H4 (cell line): ENCODE measurements around the gene STK4. TPM values are rescaled to one million over a fixed set of nuclear protein-coding genes. Genes with fewer than 3 reads are reported as not detected.

Experiments
- DNase-seq: peaks from one replicate; pipeline ENCODE4 v3.0.0-alpha.2; 2015; ENCODE audit warnings: low spot score
- total RNA-seq: library from RNA; depleted of rRNA; stranded (reverse); fragments of >200 nt; shearing (Covaris generic); gene quantifications from 2 replicates; pipeline ENCODE4 v1.2.3, GENCODE V29; 2014

Gene STK4
- total RNA-seq, 1 experiment from 2014 or later = 14.3 TPM

GRCh38 chr20:45028424-45029136 lies 62.3 kb downstream of the STK4 start:
- DNase-seq = no peak

DNA sequence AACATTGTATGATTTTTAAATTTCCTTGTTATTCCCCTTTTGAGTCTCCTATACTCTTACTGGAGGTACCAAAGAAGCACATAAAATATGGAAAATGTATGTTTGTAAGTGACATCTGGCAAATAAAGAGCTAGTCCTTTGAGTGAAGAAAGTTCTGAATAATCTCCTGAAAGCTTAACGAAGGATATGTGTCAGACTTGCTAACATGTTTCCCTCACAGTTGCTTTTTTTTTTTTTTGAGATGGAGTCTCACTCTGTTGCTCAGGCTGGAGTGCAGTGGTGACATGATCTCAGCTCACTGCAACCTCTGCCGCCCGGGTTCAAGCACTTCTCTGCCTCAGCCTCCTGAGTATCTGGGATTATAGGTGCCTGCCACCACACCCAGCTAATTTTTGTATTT lies 63.6 kb downstream of the STK4 start:
- no peak for DNase-seq

- no peak for DNase-seq
Measured at GRCh38 chr20:45032276-45032675, 66.0 kb downstream of the STK4 start.

DNA sequence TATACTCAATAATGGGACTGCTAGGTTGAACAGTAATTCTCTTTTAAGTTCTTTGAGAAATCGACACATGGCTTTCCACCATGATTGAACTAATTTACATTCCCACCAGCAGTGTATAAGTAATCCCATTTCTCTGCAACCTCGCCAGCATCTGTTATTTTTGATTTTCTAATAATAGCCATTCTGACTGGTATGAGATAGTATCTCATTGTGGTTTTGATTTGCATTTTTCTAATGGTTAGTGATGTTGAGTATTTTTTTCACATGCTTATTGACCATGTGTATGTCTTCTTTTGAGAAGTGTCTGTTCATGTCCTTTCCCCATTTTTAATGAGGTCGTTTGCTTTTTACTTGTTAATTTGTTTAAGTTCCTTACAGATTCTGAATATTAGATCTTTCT lies 66.5 kb downstream of the STK4 start:
- DNase-seq = no peak

DNA sequence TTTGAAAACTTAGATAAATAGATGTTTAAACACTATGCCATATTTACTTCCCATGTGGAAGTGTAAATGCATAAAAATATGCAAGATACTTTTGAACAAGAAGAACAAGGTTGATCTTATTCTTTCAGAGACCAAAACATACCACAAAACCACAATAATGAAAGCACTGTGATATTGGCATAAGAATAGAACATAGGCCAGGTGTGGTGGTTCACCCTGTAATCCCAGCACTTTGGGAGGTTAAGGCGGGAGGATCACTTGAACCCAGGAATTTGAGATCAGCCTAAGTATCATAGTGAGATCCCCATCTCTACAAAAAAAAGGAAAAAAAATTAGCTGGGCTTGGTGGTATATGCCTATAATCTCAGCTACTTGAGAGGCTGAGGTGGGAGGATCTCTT lies 68.1 kb downstream of the STK4 start:
- DNase-seq = no peak

DNA sequence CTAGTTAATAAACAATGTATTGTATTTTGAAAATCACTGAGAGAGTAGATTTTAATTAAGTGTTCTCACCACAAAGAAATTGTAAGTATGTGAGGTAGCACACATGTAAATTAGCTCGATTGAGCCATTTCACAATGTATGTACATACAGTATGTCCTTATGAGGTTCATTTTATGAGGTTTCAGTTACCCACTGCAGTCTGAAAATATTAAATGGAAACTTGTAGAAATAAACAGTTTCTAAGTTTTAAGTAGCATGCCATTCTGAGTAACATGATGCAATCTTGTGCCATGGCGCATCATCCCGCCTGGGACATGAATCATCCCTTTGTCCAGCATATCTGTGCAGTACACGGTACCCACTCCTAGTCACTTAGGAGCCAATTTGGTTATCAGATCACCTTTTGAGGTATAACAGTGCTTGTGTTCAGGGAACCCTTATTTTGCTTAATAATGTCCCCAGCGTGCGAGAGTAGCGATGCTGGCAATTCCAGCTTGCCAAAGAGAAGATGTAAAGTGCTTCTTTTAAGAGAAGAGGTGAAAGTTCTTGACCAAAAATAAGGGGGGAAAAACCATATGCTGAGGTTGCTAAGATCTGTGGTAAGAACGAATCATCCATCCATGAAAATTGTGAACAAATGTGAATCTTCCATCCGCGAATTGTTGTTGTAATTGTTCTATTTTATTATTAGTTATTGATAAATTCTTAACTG lies 69.9 kb downstream of the STK4 start:
- peak; percentile 68 for DNase-seq

GRCh38 chr20:45037050-45037449 lies 70.7 kb downstream of the STK4 start:
- peak; percentile 29 for DNase-seq

GRCh38 chr20:45037635-45038034 lies 71.3 kb downstream of the STK4 start:
- no peak for DNase-seq

DNA sequence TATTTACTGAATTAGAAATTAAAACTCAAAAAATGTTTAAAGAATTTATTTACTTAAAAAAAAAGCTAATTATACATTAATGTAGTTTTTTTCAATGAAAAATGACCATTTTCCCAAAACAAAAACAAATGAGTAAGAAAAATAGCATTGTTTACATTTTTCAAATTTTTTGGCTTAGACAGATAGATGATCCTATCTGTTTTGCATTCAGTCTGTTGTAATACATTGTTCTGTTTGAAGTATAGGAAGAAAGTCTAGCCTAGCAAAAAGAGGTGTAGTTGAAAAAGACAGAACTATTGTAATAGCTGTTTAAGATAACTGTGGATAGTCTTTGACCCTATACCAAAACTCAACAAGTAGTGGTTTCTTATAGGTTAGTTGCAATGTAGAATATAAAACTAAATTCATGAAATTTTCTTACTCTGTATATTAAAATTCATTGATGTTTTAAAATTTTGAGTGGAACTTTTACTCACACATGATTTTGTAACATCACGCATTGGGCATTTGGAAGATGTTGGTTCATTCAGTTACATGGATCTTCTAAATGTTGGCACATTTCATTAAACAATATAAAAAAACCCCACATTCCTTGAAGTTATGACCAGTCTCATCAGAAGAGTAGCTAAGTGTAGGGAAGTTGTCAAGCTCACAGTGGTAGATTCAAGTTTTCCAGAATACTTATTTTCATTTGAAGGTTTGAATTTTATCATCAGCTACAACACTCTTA lies 72.6 kb downstream of the STK4 start:
- no peak for DNase-seq

DNA sequence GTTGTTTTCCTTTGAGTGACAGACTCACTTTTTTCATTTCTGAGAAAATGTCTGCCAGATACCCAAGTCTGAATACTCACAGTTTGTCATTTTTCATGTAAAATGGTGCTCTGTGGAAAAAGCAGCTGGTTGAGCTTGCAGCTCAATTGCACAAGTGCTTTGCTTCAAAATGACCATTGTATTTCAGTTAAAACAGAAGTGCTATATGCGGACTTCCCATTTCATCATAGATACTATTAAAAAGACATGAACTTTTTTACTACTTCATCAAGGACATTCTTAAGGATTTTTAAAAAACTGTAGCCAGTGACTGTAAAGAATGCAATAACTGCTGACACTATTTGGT lies 73.1 kb downstream of the STK4 start:
- no peak for DNase-seq

DNA sequence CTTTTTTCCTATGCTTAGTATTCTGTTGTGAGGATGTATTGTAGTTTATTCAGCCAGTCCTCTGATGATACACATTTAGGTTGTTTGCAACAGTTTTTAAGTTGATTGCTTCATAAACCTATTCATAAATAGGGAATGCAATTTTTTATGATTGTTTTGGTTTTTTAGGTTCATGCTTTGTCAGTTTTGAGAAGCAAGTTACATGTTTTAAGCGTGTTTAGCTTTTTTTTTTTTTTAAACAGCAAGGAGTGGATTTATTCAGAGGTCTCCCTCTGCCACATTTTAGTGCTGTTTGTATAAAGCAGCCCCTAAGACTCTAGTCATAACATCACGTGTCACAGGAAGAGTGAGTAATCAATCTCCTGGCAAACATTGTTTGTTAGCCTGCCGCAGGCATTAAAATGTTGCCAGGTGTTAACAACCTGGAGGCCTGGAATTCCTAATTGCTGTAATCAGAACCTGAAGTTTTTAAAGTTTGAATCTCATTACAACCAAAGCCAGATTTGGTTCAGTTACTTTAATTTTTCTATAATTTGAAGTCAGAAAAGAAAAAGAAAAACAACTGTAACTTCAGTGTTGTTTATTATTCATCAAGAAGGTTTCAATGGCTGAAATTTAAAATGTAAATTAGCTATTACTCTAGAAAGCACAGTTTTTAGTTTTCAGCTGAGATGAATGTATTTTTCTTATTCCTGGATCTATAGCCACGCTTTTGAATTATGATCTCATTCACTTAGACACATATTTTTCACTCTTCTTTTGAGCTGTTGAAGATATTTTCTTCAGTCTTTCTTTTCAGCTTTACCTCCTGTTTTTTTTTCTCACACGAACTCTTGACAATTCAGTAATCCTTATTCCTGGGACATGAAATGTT lies 75.4 kb downstream of the STK4 start:
- DNase-seq = peak; percentile 46

- no peak for DNase-seq
Measured at GRCh38 chr20:45042978-45043377, 76.7 kb downstream of the STK4 start.

DNA sequence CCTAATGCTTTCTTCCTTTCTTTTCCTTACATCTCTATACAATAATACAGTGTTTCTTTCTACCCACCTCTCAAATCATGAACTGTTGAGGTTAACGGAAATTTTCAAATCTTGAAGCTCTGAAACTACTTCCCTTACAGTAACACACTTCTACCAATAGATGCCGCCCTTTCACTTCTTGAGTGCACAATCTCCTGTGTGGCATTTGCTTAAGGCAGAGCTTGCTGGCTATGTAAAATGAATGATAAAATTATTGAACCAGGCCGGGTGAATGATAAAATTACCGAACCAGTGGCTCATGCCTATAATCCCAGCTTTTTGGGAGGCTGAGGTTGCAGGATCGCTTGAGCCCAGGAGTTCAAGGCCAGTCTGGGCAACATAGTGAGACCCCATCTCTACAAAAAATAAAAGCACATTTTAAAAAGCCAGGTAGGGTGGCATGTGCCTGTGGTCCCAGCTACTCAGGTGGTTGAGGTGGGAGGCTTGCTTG lies 77.8 kb downstream of the STK4 start:
- peak; percentile 73 for DNase-seq

GRCh38 chr20:45044601-45045000 lies 78.3 kb downstream of the STK4 start:
- DNase-seq = no peak

DNA sequence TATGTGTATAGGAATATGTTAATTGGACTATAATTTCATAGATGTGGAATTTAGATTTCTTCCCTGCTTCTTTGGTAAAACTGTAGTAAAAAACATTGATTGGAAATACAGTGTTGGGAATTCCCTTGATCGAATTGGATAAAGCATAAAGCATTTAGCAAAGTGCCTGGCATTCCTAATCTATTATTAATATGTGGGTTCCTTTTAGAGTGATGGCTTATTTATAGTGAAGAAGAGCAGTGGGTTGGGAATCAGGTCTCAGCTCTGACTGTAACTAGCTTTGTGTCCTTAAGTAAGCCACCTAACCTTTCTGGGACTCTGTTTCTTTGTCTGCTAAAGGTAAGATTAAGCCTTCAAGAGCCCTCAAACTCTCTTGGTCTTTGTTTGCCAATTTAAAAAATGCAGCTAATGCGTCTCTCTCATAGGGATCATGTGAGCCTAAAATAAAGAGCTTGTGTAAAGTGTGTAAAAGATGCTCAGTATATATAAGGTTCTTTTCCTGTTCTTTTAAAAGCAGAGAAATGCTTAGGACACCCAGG lies 81.3 kb downstream of the STK4 start:
- DNase-seq = no peak

- DNase-seq = no peak
Measured at GRCh38 chr20:45049438-45049837, 83.1 kb downstream of the STK4 start.

DNA sequence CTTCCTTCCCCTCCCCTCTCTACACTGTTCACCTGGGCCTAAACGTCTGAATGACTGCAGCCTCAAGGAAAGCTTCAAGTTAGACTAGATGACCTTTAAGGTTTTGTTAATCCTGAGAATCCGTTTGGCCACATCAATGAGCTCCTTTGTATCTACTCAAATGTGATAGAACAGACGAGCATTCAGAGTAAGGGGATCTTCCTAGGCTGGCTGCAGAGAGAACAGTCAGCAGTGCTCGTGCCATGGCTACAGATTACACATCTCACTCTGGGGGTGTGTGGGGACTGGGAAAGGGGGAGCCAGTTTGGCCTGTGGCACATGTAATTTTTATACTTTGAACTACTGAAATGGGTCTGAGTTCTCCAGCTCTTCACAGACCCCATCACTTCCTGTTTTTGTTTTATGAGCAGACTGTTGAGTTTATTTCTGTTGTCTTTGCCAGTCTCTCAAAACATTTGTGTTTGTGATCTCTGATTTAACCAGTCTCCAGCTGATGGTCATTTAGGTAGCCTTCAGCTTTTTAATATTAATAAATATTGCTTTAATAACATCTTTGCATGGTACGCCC lies 83.7 kb downstream of the STK4 start:
- no peak for DNase-seq

DNA sequence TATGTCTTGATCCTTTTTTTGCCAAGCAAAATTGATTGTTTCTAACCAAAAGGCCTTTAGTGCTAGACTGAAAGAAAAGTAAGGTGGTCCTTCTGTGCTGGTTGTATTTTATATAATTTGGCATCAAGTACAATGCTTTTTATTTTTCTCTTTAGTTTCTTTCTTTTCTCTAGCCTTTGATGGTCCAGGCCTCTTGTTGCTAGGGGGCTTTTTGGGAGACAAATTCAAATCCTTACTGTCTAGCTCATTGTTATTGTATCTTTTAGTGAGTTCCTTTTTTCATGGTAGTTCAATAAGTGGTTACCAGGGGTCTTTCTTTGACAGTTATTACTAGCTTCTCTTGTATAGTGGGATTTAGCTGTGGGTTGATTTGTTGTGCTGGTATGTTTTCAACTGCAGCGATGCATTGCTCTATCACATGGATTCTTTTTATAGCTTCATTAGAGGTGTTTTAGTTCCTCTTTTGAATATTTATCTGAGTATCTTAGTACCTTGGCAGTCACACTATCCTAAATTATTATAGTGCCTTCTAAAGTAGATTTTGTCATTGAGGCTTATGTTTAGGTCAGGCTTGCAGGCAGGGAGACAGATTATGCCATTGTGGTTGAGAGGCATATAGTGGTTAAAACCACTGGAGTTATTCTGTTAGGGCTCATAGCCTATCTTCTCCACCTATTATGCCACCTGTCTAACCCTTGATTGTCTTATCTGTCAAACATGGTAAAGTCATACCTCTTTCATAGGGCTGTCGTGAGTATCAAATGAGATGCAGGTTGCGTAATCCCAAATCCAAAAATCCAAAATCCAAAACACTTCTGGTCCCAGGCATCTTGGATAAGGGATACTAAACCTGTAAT lies 85.1 kb downstream of the STK4 start:
- DNase-seq = no peak

DNA sequence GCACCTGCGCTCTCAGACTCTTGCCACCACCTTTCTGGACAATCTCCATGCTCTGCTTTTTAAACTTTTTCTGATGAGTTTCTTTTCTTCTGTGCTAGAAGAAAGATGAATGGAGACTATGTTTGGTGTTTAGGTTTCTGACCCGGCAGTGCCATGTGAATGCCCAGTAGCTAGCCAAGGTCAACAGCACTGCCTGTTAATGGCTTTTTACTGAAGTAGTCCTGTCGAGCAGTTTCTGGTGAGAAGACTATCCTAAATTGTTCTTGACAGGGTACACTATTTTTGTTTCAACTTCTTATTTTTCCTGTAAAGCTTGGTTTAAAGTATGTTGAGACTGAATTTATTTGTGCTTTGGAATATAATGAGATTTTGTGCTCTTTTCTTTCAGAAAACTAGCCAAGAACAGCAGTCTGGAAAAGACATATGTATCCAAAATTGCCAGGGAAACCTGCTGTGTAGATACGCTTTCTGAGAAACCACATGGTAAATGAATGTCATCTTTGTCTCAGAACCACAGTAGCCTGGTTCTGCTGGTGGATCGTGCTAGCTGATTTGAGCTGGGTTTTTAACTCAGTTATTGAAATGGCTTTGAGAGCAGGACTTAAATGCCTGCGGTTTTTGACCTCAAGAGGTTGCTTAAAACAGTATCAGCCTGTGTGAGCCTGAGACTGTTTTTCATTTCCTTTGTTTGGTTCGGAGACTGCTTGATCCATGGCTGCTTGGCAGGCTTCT lies 86.6 kb downstream of the STK4 start:
- peak; percentile 71 for DNase-seq
